K562 (cell line): ENCODE results near the gene PPP4R3B. TPM values are rescaled to one million over a fixed set of nuclear protein-coding genes. Genes with fewer than 3 reads are reported as not detected.

Source experiments
- CBFA2T3 ChIP-seq: fragments of 450-650 bp; IDR thresholded peaks from 2 replicates; pipeline ENCODE4 v1.6.1; 2017
- CTCF ChIP-seq, 3 experiments: IDR thresholded peaks in 2 of 3; conservative IDR thresholded peaks in 1 of 3; 2 replicates each; pipeline ENCODE4 v1.5.1; 2011 to 2012; ENCODE audit warnings: low read length in 3 of 3, mild to moderate bottlenecking in 3 of 3, control low read depth in 2 of 3, improper control_type of control experiment in 1 of 3, inconsistent platforms in 1 of 3, low read depth in 1 of 3, mixed read lengths in 1 of 3, moderate library complexity in 1 of 3; ENCODE audit not compliant: insufficient read depth in 2 of 3
- MGA ChIP-seq: fragments of 450-650 bp; IDR thresholded peaks from 2 replicates; pipeline ENCODE4 v1.6.1; 2016; ENCODE audit warnings: mild to moderate bottlenecking, moderate library complexity
- NBN ChIP-seq: fragments of 450-650 bp; IDR thresholded peaks from 2 replicates; pipeline ENCODE4 v1.6.1; 2016; ENCODE audit warnings: low read depth, mild to moderate bottlenecking
- TFE3 ChIP-seq: fragments of 450-650 bp; formaldehyde crosslinking; IDR thresholded peaks from 2 replicates; pipeline ENCODE4 v1.4.0; 2020; ENCODE audit warnings: mild to moderate bottlenecking, mixed read lengths
- ZNF592 ChIP-seq: fragments of 450-650 bp; IDR thresholded peaks from 2 replicates; pipeline ENCODE4 v1.6.1; 2017; ENCODE audit warnings: antibody characterized with exemption, mild to moderate bottlenecking
- polyA plus RNA-seq, 8 experiments: library from polyadenylated mRNA; depleted of rRNA in 4 of 8; stranded (reverse) in 5 of 8; unstranded in 3 of 8; fragments of >200 nt; fragmentation: Nextera tagmentation in 2 of 8; fragmentation: Illumina TruSeq in 1 of 8; extraction: Ambion mirVana in 2 of 8; extraction: Trizol in 1 of 8; gene quantifications; 2 replicates each; pipeline versions ENCODE4 v1.2.1 to v1.2.3, GENCODE V29; 2011 to 2014; ENCODE audit warnings: inconsistent platforms in 1 of 8, missing spikeins in 1 of 8
- total RNA-seq, 7 experiments: library from RNA; depleted of rRNA in 6 of 7; stranded (reverse); fragments of >200 nt in 6 of 7; fragmentation: Illumina TruSeq in 2 of 7; extraction: Trizol in 2 of 7; gene quantifications; 2 replicates each; pipeline versions ENCODE4 v1.2.1 to v1.2.3, GENCODE V29; 2011 to 2021; ENCODE audit warnings: low replicate concordance in 1 of 7

The PPP4R3B gene
- total and polyA plus RNA-seq, 9 of the 15 experiments (the other 6 are each of a cell fraction or from before 2014, with no cell fraction given): 13.2 to 59.2 (median 41.9) TPM

- TF ChIP-seq ZNF592: 0 out of 2 replicates have a peak, but pooled peaks have one; percentile 22
- TF ChIP-seq CBFA2T3: no peak
- no peak for TF ChIP-seq TFE3 (CRISPR knock-in tag)
- TF ChIP-seq NBN: no peak
- TF ChIP-seq MGA: no peak
- TF ChIP-seq CTCF (IDR thresholded peaks at IDR 0.05 in 2 of 3, conservative IDR thresholded peaks at IDR 0.05 in 1 of 3; ENCODE audit: insufficient read depth in 2 of 3, low read depth in 1 of 3, low read length in 3 of 3): peak; percentile 62 to 76 (median 67)
Observed at GRCh38 chr2:55620123-55620779, 2.8 kb upstream of the PPP4R3B start (continued).
